Aorta (tissue), 5 donors: ENCODE measurements around the gene NCAM2. TPM values are rescaled to one million over a fixed set of nuclear protein-coding genes. Genes with fewer than 3 reads are reported as not detected.

Experiments
- ATAC-seq: fragments of 200-7000 bp; cut with Tn5 transposase; one replicate; pipeline ENCODE4 v1.9.1; 2022; ENCODE audit warnings: moderate library complexity; ENCODE audit not compliant: low FRiP score
- DNase-seq, 2 donors: peaks; one replicate each; pipeline ENCODE4 v3.0.0-alpha.2; 2020
- H3K27ac ChIP-seq, 2 donors: one replicate each; pipeline ENCODE4 v1.5.1; 2013; ENCODE audit warnings: low read length in 2 of 2, mild to moderate bottlenecking in 2 of 2, moderate library complexity in 2 of 2, control low read depth in 1 of 2, inconsistent platforms in 1 of 2, low read depth in 1 of 2
- H3K27me3 ChIP-seq, 2 donors: one replicate each; pipeline ENCODE4 v1.6.1; 2013; ENCODE audit warnings: control low read depth in 1 of 2, low read length in 1 of 2, mild to moderate bottlenecking in 1 of 2, moderate library complexity in 1 of 2; ENCODE audit not compliant: insufficient read depth in 2 of 2, control insufficient read depth in 1 of 2
- H3K36me3 ChIP-seq, 2 donors: one replicate each; pipeline ENCODE4 v1.6.1; 2013; ENCODE audit warnings: control low read depth in 1 of 2, low read length in 1 of 2, mild to moderate bottlenecking in 1 of 2; ENCODE audit not compliant: insufficient read depth in 2 of 2, control insufficient read depth in 1 of 2
- H3K4me1 ChIP-seq, 2 donors: one replicate each; pipeline ENCODE4 v1.6.1; 2013; ENCODE audit warnings: low read length in 2 of 2, control low read depth in 1 of 2, mild to moderate bottlenecking in 1 of 2, moderate library complexity in 1 of 2; ENCODE audit not compliant: insufficient read depth in 2 of 2, control insufficient read depth in 1 of 2
- H3K4me3 ChIP-seq, 2 donors: one replicate each; pipeline ENCODE4 v1.5.1; 2013; ENCODE audit warnings: low read length in 2 of 2, control low read depth in 1 of 2, mild to moderate bottlenecking in 1 of 2
- H3K9me3 ChIP-seq: one replicate; pipeline ENCODE4 v1.6.1; 2013; ENCODE audit warnings: mild to moderate bottlenecking, low read length; ENCODE audit not compliant: control insufficient read depth
- WGBS, 2 donors: extraction: QIAGEN DNeasy Blood & Tissue Kit; methylation state at CpG; one replicate each; pipeline ENCODE4 v1.1.7; 2013; 5-methylcytosine and 5-hydroxymethylcytosine counted together
- intact Hi-C, 2 donors: fragments of 100-400 bp; cut with DNase I; formaldehyde crosslinking; loops; one replicate each; pipeline versions ENCODE4 v1.14.2 to v1.15.0; 2022
- polyA plus RNA-seq, 2 donors: library from polyadenylated mRNA; stranded (reverse); fragments of 200-250 nt; gene quantifications; one replicate each; pipeline ENCODE4 v1.2.3, GENCODE V29; 2013
- total RNA-seq, 2 donors: library from RNA; stranded (reverse); fragmentation: NEBNext Ultra II Directional; extraction: Animal tissue kit (Norgen Biotek cat#: 25700); gene quantifications; one replicate each; pipeline ENCODE4 v1.2.1, GENCODE V29; 2021
- donor health status: healthy with polysubstance abuse.
- donor health status: Bipolar disorder and iron deficiency.
- donor health status: DM: no; HTN: no; CAD: no.
- donor health status: DM: no; HTN: no; CAD: no.
- donor health status: DM: yes; HTN: yes; CAD: no.

NCAM2 gene
- total and polyA plus RNA-seq, 4 donors = 0.13 to 8.7 (median 2.7) TPM

- no peak for DNase-seq
- no peak for ATAC-seq
- Histone ChIP-seq H3K27me3 (no peaks in the 10 kb centered on the region), H3K4me1 (no peaks in the 10 kb centered on the region), H3K9me3 (no peaks in the 10 kb centered on the region), H3K27ac (no peak overlapping the region), H3K4me3 (no peak overlapping the region), H3K36me3 (no peaks in the 10 kb centered on the region)
- intact Hi-C loops = no loop called here
- 75 to 78% methylated on average over 7 of the region's 7 CpGs for WGBS, 2 donors
Measured at GRCh38 chr21:21179619-21180298, 181.6 kb downstream of the NCAM2 start.

- 20 to 23% methylated on average over 3 of the region's 3 CpGs for WGBS, 2 donors
- no peak for ATAC-seq
- intact Hi-C loops = no loop called here
Measured at GRCh38 chr21:21182401-21183010, 184.3 kb downstream of the NCAM2 start.

DNA sequence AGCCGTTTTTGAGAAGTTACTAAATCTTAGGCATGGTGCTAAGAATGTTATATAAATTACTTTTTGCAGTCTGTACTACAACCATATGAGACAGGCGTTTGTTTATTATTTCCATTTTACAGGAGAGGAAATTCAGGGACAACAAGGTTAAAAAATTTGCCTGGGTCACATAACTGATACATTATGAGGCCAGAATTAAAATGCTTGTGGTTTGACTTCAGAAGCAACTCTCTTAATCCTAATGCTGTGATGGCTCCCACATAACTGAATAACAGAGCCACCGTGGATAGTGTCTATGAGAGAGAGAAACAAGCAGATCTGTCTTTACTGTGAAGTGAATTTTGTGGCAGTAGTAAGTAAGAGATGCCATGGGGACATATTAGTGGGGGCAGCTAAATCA, 184.9 kb downstream of the NCAM2 start:
- no peak overlapping the region for H3K4me3 ChIP-seq
- 54 to 69% methylated on average over 3 of the region's 3 CpGs for WGBS, 2 donors

More at GRCh38 chr21:21182401-21183010, 184.3 kb downstream of the NCAM2 start:
- Histone ChIP-seq H3K27me3 (no peaks in the 10 kb centered on the region), H3K27ac (no peak overlapping the region), H3K36me3 (no peaks in the 10 kb centered on the region), H3K9me3 (no peaks in the 10 kb centered on the region), H3K4me1 (no peaks in the 10 kb centered on the region), H3K4me3 (no peak overlapping the region)
- DNase-seq = no peak

GRCh38 chr21:21184771-21185528, 186.7 kb downstream of the NCAM2 start:
- no peaks in the 10 kb centered on the region for H3K9me3 ChIP-seq
- intact Hi-C loops = no loop called here
- WGBS, 2 donors = 77 to 82% methylated on average over 4 of the region's 4 CpGs
- ATAC-seq (no peak), DNase-seq (no peak)
- no peaks in the 10 kb centered on the region for H3K4me1 ChIP-seq
- H3K36me3 ChIP-seq = no peaks in the 10 kb centered on the region
- H3K27me3 ChIP-seq = no peaks in the 10 kb centered on the region
- H3K4me3 ChIP-seq = no peak overlapping the region
- H3K27ac ChIP-seq = no peak overlapping the region

More for the DNA sequence above, 184.9 kb downstream of the NCAM2 start:
- H3K27ac ChIP-seq = no peak overlapping the region
- no peaks in the 10 kb centered on the region for H3K36me3 ChIP-seq
- DNase-seq = no peak
- no peak for ATAC-seq
- H3K9me3 ChIP-seq = no peaks in the 10 kb centered on the region
- intact Hi-C loops = no loop called here
- H3K4me1 ChIP-seq = no peaks in the 10 kb centered on the region
- H3K27me3 ChIP-seq = no peaks in the 10 kb centered on the region

DNA sequence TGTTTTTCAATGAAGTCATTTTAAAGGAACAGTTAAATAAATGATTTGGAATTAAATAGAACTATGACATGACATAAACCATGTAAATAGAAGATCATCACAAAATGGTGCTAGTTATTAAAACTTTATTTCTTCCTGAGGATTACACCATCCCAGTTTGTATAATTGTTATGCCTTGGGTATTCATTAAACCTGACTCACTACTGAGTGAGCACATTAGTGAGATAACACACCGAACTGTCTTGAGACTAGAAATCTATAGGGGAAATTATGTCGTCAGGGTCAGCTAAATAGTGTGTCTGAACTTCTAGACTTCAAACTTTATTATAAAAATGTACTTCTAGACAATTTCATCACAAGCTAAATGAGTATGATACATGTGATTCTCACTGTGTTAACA, 189.4 kb downstream of the NCAM2 start:
- Histone ChIP-seq H3K4me1 (no peaks in the 10 kb centered on the region), H3K27ac (no peak overlapping the region), H3K9me3 (no peaks in the 10 kb centered on the region), H3K4me3 (no peak overlapping the region), H3K27me3 (no peaks in the 10 kb centered on the region), H3K36me3 (no peaks in the 10 kb centered on the region)
- DNase-seq (no peak), ATAC-seq (no peak)
- intact Hi-C loops = no loop called here
- WGBS, 2 donors = 63 to 64% methylated on average over 2 of the region's 2 CpGs

DNA sequence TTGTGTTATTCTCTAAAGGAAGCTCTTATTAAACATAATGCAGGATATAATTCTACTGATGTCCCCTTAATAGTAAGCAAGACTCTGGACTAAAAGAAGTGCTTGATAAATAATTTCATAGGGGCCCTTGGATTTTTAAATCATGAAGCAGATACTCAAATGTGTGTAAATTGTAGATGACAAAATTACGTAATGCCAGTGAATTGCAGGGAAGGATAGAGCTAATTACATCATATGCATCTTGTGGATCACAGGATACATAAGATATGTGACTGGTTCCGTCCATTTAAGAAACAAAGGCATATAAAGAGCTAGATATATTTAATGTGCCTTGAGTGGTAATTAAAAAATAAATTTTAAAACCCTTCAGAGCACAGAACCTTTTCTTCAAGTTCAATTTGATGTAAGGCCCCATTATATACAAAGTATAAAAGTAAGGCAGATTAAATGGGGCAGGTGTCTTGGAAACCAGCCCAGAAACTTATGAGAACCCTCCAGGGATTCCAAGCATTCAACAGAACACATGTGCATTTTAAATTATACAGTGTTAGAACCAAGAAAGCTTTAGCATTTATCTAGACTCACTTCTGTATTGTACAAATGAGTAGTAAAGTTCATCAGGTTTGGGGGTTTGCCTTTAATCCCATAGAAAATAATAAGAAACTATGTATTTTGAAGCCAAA, 190.4 kb downstream of the NCAM2 start:
- no peak for DNase-seq
- H3K4me3 ChIP-seq = no peak overlapping the region
- WGBS, 2 donors = 86 to 91% methylated on average over 2 of the region's 2 CpGs
- no peaks in the 10 kb centered on the region for H3K4me1 ChIP-seq
- H3K9me3 ChIP-seq = no peaks in the 10 kb centered on the region
- H3K27me3 ChIP-seq = no peaks in the 10 kb centered on the region
- intact Hi-C loops = no loop called here
- no peak overlapping the region for H3K27ac ChIP-seq
- ATAC-seq = no peak
- H3K36me3 ChIP-seq = no peaks in the 10 kb centered on the region

DNA sequence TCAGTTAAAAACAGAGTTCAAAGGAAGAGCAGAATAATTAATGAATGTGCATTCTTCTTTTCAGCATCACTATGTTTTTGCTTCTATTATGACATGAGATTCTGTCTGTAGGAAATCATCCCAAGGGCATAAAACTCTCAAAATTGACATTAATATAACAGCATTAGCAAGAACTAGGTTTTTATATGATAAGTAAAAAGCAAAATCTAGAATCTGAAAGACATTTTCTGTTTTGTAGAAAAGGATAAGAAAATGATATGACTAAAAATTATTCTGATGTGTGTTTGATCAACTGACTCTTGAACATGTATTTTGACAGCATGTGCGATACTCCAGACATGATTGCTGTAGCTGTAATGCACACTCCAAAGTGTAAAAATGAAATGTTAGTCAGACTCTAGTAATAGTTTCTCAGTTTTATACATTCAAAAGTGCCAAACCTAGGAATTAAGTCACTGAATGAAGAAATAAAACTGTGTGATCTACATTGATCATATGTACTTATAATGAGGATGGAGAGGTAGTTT, 197.3 kb downstream of the NCAM2 start:
- Histone ChIP-seq H3K27me3 (no peaks in the 10 kb centered on the region), H3K9me3 (no peaks in the 10 kb centered on the region), H3K27ac (no peak overlapping the region), H3K4me1 (no peaks in the 10 kb centered on the region), H3K4me3 (no peak overlapping the region), H3K36me3 (no peaks in the 10 kb centered on the region)
- ATAC-seq (no peak), DNase-seq (no peak)
- 64 to 78% methylated on average over 1 of the region's 1 CpG for WGBS, 2 donors
- intact Hi-C loops = no loop called here

DNA sequence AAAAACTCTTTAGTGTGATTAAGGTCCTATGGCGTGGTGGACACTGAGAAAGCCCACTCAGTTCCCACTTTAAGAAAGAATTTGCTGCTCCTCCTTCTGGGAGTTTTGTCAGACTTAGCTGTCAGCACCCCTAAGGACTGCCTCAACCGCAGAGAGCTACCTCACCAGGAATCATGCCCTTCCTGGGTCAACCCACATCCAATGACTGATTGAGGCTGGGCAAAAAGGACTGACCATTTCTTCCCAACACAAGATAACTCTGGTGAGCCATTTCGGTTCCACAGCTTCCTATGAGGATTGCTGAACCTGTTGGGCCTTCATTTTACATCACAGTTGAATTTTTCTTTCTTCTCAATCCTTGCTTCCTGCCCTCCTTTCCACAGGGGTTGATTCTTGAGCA, 197.9 kb downstream of the NCAM2 start:
- ATAC-seq = no peak
- intact Hi-C loops = no loop called here
- no peaks in the 10 kb centered on the region for H3K27me3 ChIP-seq

More for the DNA sequence above, 197.9 kb downstream of the NCAM2 start:
- DNase-seq = no peak
- Histone ChIP-seq H3K4me1 (no peaks in the 10 kb centered on the region), H3K27ac (no peak overlapping the region), H3K36me3 (no peaks in the 10 kb centered on the region), H3K4me3 (no peak overlapping the region), H3K9me3 (no peaks in the 10 kb centered on the region)
- 78 to 84% methylated on average over 3 of the region's 3 CpGs for WGBS, 2 donors
